GM23338 (cell line): ENCODE measurements around the gene ETFB. TPM values are rescaled to one million over a fixed set of nuclear protein-coding genes. Genes with fewer than 3 reads are reported as not detected.
A peak's percentile ranks its signal among the peaks of the same experiment; 100 is the strongest.

ENCODE experiments used
- ATAC-seq: fragments of 200-7000 bp; cut with Tn5 transposase; 3 replicates; pipeline ENCODE4 v1.9.1; 2020
- DNase-seq: peaks from one replicate; pipeline ENCODE4 v3.0.0-alpha.2; 2015; ENCODE audit warnings: low spot score
- H2AFZ ChIP-seq: fragments of 200-600 bp; sonication (generic); 2 replicates; pipeline ENCODE4 v1.8.0; 2016; ENCODE audit warnings: antibody characterized with exemption, mild to moderate bottlenecking, moderate library complexity
- H3F3A ChIP-seq: fragments of 200-600 bp; sonication (generic); replicated peaks from 2 replicates; pipeline ENCODE4 v1.8.0; 2017; ENCODE audit warnings: antibody characterized with exemption, mixed run types, low read depth
- H3K27ac ChIP-seq: fragments of 200-600 bp; sonication (generic); 2 replicates; pipeline ENCODE4 v1.6.1; 2016; ENCODE audit warnings: low read depth
- H3K27me3 ChIP-seq: fragments of 200-600 bp; sonication (generic); 2 replicates; pipeline ENCODE4 v1.8.0; 2016; ENCODE audit warnings: mild to moderate bottlenecking, mixed run types, moderate library complexity; ENCODE audit not compliant: insufficient read depth
- H3K36me3 ChIP-seq: fragments of 200-600 bp; sonication (generic); 2 replicates; pipeline ENCODE4 v1.8.0; 2016; ENCODE audit warnings: mild to moderate bottlenecking; ENCODE audit not compliant: insufficient read depth
- H3K4me1 ChIP-seq: fragments of 200-600 bp; sonication (generic); 2 replicates; pipeline ENCODE4 v1.8.0; 2016; ENCODE audit warnings: mild to moderate bottlenecking, moderate library complexity; ENCODE audit not compliant: insufficient read depth
- H3K4me2 ChIP-seq: fragments of 200-600 bp; sonication (generic); 2 replicates; pipeline ENCODE4 v1.7.1; 2017; ENCODE audit warnings: mixed run types
- H3K4me3 ChIP-seq: fragments of 200-600 bp; sonication (generic); 2 replicates; pipeline ENCODE4 v1.6.1; 2016; ENCODE audit warnings: mixed run types
- H3K79me2 ChIP-seq: fragments of 200-600 bp; sonication (generic); replicated peaks from 2 replicates; pipeline ENCODE4 v1.8.0; 2017; ENCODE audit warnings: mild to moderate bottlenecking; ENCODE audit not compliant: insufficient read depth
- H3K9me2 ChIP-seq: fragments of 200-600 bp; sonication (generic); 2 replicates; pipeline ENCODE4 v1.8.0; 2017; ENCODE audit not compliant: insufficient read depth
- H4K20me1 ChIP-seq: fragments of 200-600 bp; sonication (generic); replicated peaks from 2 replicates; pipeline ENCODE4 v1.8.0; 2017; ENCODE audit warnings: mild to moderate bottlenecking; ENCODE audit not compliant: insufficient read depth
- H3K27ac Mint-ChIP-seq: 2 replicates; pipeline ENCODE4 v1.8.0; 2020; ENCODE audit warnings: inconsistent platforms, mild to moderate bottlenecking, moderate library complexity, mixed read lengths
- H3K27me3 Mint-ChIP-seq: 3 replicates; pipeline ENCODE4 v1.8.0; 2022; ENCODE audit warnings: low read depth, mild to moderate bottlenecking, moderate library complexity, mixed read lengths, inconsistent platforms; ENCODE audit not compliant: insufficient read depth, poor library complexity
- H3K36me3 Mint-ChIP-seq: 3 replicates; pipeline ENCODE4 v1.8.0; 2021; ENCODE audit warnings: low read depth, mild to moderate bottlenecking, inconsistent platforms, moderate library complexity, mixed read lengths
- H3K4me1 Mint-ChIP-seq: 3 replicates; pipeline ENCODE4 v1.8.0; 2020; ENCODE audit warnings: mild to moderate bottlenecking, inconsistent platforms, mixed read lengths
- H3K4me3 Mint-ChIP-seq: 3 replicates; pipeline ENCODE4 v1.8.0; 2021; ENCODE audit warnings: moderate library complexity, mild to moderate bottlenecking, inconsistent platforms, mixed read lengths
- H3K9me3 Mint-ChIP-seq: 3 replicates; pipeline ENCODE4 v1.8.0; 2020; ENCODE audit warnings: moderate library complexity, mild to moderate bottlenecking, inconsistent platforms, mixed read lengths
- CREB1 ChIP-seq: fragments of 250-450 bp; sonication (Bioruptor Pico); IDR thresholded peaks from 2 replicates; pipeline ENCODE4 v1.5.0; 2020; ENCODE audit warnings: low read depth, mild to moderate bottlenecking, moderate library complexity
- CTCF ChIP-seq, 2 experiments: fragments of 200-600 bp in 1 of 2; sonication (generic) in 1 of 2; conservative IDR thresholded peaks; 2 replicates each; pipeline versions ENCODE4 v1.5.1 to v1.6.1; 2016 to 2017; ENCODE audit warnings: antibody characterized with exemption in 2 of 2, low read depth in 2 of 2, mild to moderate bottlenecking in 2 of 2, moderate library complexity in 1 of 2
- ETS1 ChIP-seq: IDR thresholded peaks from 2 replicates; pipeline ENCODE4 v1.6.1; 2016; ENCODE audit warnings: antibody characterized with exemption
- EZH2 ChIP-seq: fragments of 200-600 bp; sonication (generic); IDR thresholded peaks from one replicate; pipeline ENCODE4 v1.8.0; 2017; ENCODE audit warnings: antibody characterized with exemption, mild to moderate bottlenecking, low read depth; ENCODE audit not compliant: unreplicated experiment
- EZH2phosphoT487 ChIP-seq: fragments of 200-600 bp; sonication (generic); IDR thresholded peaks from one replicate; pipeline ENCODE4 v1.8.1; 2018; ENCODE audit warnings: antibody characterized with exemption; ENCODE audit not compliant: unreplicated experiment
- JUNB ChIP-seq: IDR thresholded peaks from one replicate; pipeline ENCODE4 v1.6.1; 2016; ENCODE audit warnings: antibody characterized with exemption; ENCODE audit not compliant: unreplicated experiment
- POLR2AphosphoS5 ChIP-seq: IDR thresholded peaks from 2 replicates; pipeline ENCODE4 v1.6.1; 2016; ENCODE audit warnings: antibody characterized with exemption, low read depth
- REST ChIP-seq: IDR thresholded peaks from one replicate; pipeline ENCODE4 v1.6.1; 2018; ENCODE audit warnings: antibody characterized with exemption; ENCODE audit not compliant: unreplicated experiment
- STAT1 ChIP-seq: IDR thresholded peaks from one replicate; pipeline ENCODE4 v1.6.1; 2016; ENCODE audit warnings: antibody characterized with exemption; ENCODE audit not compliant: unreplicated experiment
- ZNF114 ChIP-seq: fragments of 250-450 bp; sonication (Bioruptor Pico); IDR thresholded peaks from 2 replicates; pipeline ENCODE4 v1.5.0; 2020; ENCODE audit warnings: mild to moderate bottlenecking, moderate library complexity
- ZNF331 ChIP-seq: fragments of 250-450 bp; sonication (Bioruptor Pico); IDR thresholded peaks from 2 replicates; pipeline ENCODE4 v1.5.0; 2020; ENCODE audit warnings: low read depth, mild to moderate bottlenecking, moderate library complexity
- ZNF462 ChIP-seq: fragments of 250-450 bp; sonication (Bioruptor Pico); IDR thresholded peaks from 2 replicates; pipeline ENCODE4 v1.5.0; 2020; ENCODE audit warnings: mild to moderate bottlenecking, moderate library complexity
- polyA plus RNA-seq: library from polyadenylated mRNA; unstranded; fragments of >200 nt; fragmentation: Nextera tagmentation; extraction: Ambion mirVana; gene quantifications from 2 replicates; pipeline ENCODE4 v1.2.1, GENCODE V29; 2016
- total RNA-seq: library from RNA; depleted of rRNA; stranded (reverse); fragments of >200 nt; shearing (Covaris generic); gene quantifications from 2 replicates; pipeline ENCODE4 v1.2.3, GENCODE V29; 2014

Gene ETFB
- total and polyA plus RNA-seq, 2 experiments from 2014 or later, result 37.3 to 63.4 TPM

- Histone ChIP-seq H3F3A (no peaks in the 10 kb centered on the region; the same call in 1 of the 2 replicates), H3K27ac (no peak overlapping the region), H3K4me3 (no peak overlapping the region), H3K4me2 (no peak overlapping the region), H2AFZ (no peak overlapping the region), H3K79me2 (no peaks in the 10 kb centered on the region), H3K36me3 (no peaks in the 10 kb centered on the region), H4K20me1 (no peaks in the 10 kb centered on the region), H3K4me1 (peaks cover 7% of the 10 kb centered on the region; the same call in 1 of the 2 replicates), H3K27me3 (no peaks in the 10 kb centered on the region), H3K9me2 (0 out of 2 replicates have a peak, but pooled peaks cover 2% of the 10 kb centered on the region)
- H3K27ac Mint-ChIP-seq, result 0 out of 2 replicates have a peak overlapping the region, but pooled peaks have one; percentile 46
- no peak for TF ChIP-seq ZNF114
- no peak for TF ChIP-seq POLR2AphosphoS5
- TF ChIP-seq STAT1, result no peak
- TF ChIP-seq EZH2, result no peak
- no peak for TF ChIP-seq ETS1
- no peak for TF ChIP-seq JUNB
- TF ChIP-seq ZNF331 (CRISPR knock-in tag), result no peak
- no peak for TF ChIP-seq CTCF (conservative IDR thresholded peaks at IDR 0.05; ENCODE audit: low read depth in 2 of 2)
- TF ChIP-seq CREB1 (CRISPR knock-in tag), result no peak
- TF ChIP-seq REST, result no peak
- no peak for TF ChIP-seq EZH2phosphoT487
- no peak for TF ChIP-seq ZNF462 (CRISPR knock-in tag)
- DNase-seq, result no peak
- H3K4me3 Mint-ChIP-seq, result no peak overlapping the region
- H3K36me3 Mint-ChIP-seq, result no peaks in the 10 kb centered on the region
- no peaks in the 10 kb centered on the region; the same call in 2 of the 3 replicates for H3K9me3 Mint-ChIP-seq
- peaks cover 7% of the 10 kb centered on the region for H3K4me1 Mint-ChIP-seq
- no peak for ATAC-seq
- H3K27me3 Mint-ChIP-seq, result peaks cover 20% of the 10 kb centered on the region
Measured at GRCh38 chr19:51371186-51371690, 5.0 kb upstream of the ETFB start.
